GM12891 (cell line): ENCODE results near the gene IFIT3.

Source experiments
- POLR2A ChIP-seq: IDR thresholded peaks from 2 replicates; pipeline ENCODE4 v1.6.1; 2011; ENCODE audit warnings: low read depth, low read length, control low read depth
- POLR2AphosphoS5 ChIP-seq: IDR thresholded peaks from 2 replicates; pipeline ENCODE4 v1.6.1; 2011; ENCODE audit warnings: low read depth, low read length, control low read depth

GRCh38 chr10:89309156-89310055 is 18.4 kb upstream of the IFIT3 start:
- no peak for TF ChIP-seq POLR2A
- no peak for TF ChIP-seq POLR2AphosphoS5
